Stimulated activated CD8-positive, alpha-beta memory T cell treated with anti-CD3 and anti-CD28 coated beads, Interleukin-15, amount 100 ng/mL, for 4 hours (primary cell): ENCODE data around the gene AMOTL2.

Experiments used
- DNase-seq, 2 donors: peaks; one replicate each; pipeline ENCODE4 v3.0.0-alpha.2; 2020; ENCODE audit warnings: low read depth in 2 of 2

The AMOTL2 gene

GRCh38 chr3:134366221-134366927, 7.9 kb downstream of the AMOTL2 start:
- DNase-seq = no peak

- no peak for DNase-seq
Observed at GRCh38 chr3:134365766-134366065, 8.5 kb downstream of the AMOTL2 start.

- DNase-seq = no peak
Observed at GRCh38 chr3:134364936-134365765, 9.1 kb downstream of the AMOTL2 start.

GRCh38 chr3:134364061-134364935, 9.9 kb downstream of the AMOTL2 start:
- no peak for DNase-seq

- DNase-seq = no peak
Observed at GRCh38 chr3:134363381-134363755, 10.9 kb downstream of the AMOTL2 start.

GRCh38 chr3:134362670-134363380, 11.4 kb downstream of the AMOTL2 start:
- DNase-seq = no peak

GRCh38 chr3:134362221-134362620, 12.0 kb downstream of the AMOTL2 start:
- DNase-seq = no peak

- DNase-seq = no peak
Observed at GRCh38 chr3:134361162-134361835, 12.9 kb downstream of the AMOTL2 start.

GRCh38 chr3:134360046-134360445, 14.2 kb downstream of the AMOTL2 start:
- DNase-seq = no peak

- no peak for DNase-seq
Observed at GRCh38 chr3:134359121-134360010, 14.9 kb downstream of the AMOTL2 start.

GRCh38 chr3:134357914-134358811, 16.1 kb downstream of the AMOTL2 start:
- DNase-seq = no peak

- DNase-seq = no peak
Observed at GRCh38 chr3:134357261-134357913, 16.9 kb downstream of the AMOTL2 start.

- no peak for DNase-seq
Observed at GRCh38 chr3:134356411-134357040, 17.7 kb downstream of the AMOTL2 start.

GRCh38 chr3:134355416-134355815, 18.8 kb downstream of the AMOTL2 start:
- DNase-seq = no peak

- no peak for DNase-seq
Observed at GRCh38 chr3:134354612-134355251, 19.5 kb downstream of the AMOTL2 start.

- DNase-seq = no peak
Observed at GRCh38 chr3:134353831-134354611, 20.2 kb downstream of the AMOTL2 start.
